Body of pancreas (tissue), 4 donors: ENCODE data around the gene ANKAR. TPM values are rescaled to one million over a fixed set of nuclear protein-coding genes. Genes with fewer than 3 reads are reported as not detected.
A peak's percentile ranks its signal among the peaks of the same experiment; 100 is the strongest.

ENCODE experiments used
- ATAC-seq: fragments of 150-250 bp; one replicate; pipeline ENCODE4 v1.9.1; 2016
- DNase-seq, 4 donors: peaks; one replicate each; pipeline ENCODE4 v3.0.0-alpha.2; 2019
- H3K27ac ChIP-seq, 4 donors: fragments of 200-600 bp; sonication (generic); 1 replicate in 3 of 4; 2 replicates in 1 of 4; pipeline versions ENCODE4 v1.5.1 to v1.6.1; 2016 to 2019; ENCODE audit warnings: mild to moderate bottlenecking in 1 of 4, mixed read lengths in 1 of 4, moderate library complexity in 1 of 4
- H3K27me3 ChIP-seq, 2 donors: fragments of 200-600 bp; sonication (generic); one replicate each; pipeline ENCODE4 v1.6.0; 2016; ENCODE audit warnings: mild to moderate bottlenecking in 1 of 2
- H3K36me3 ChIP-seq, 2 donors: fragments of 200-600 bp; sonication (generic); replicated peaks in 1 of 2; 2 replicates each; pipeline ENCODE4 v1.5.1; 2016; ENCODE audit warnings: low read depth in 2 of 2; ENCODE audit not compliant: insufficient read depth in 1 of 2
- H3K4me1 ChIP-seq: fragments of 200-600 bp; sonication (generic); one replicate; pipeline ENCODE4 v1.6.0; 2016
- H3K4me3 ChIP-seq, 2 donors: fragments of 200-600 bp; sonication (generic); 1 replicate in 1 of 2; 2 replicates in 1 of 2; pipeline ENCODE4 v1.5.1; 2016 to 2019
- H3K9me3 ChIP-seq, 3 donors: fragments of 200-600 bp; sonication (generic); 1 replicate in 2 of 3; 2 replicates in 1 of 3; pipeline ENCODE4 v1.5.1; 2016
- CTCF ChIP-seq, 7 experiments: fragments of 450-650 bp in 4 of 7; fragments of 200-600 bp in 3 of 7; sonication (generic) in 3 of 7; IDR thresholded peaks; one replicate each; pipeline ENCODE4 v1.5.1; 2016 to 2019; ENCODE audit warnings: antibody characterized with exemption in 7 of 7
- POLR2A ChIP-seq, 3 donors: fragments of 450-650 bp; IDR thresholded peaks; one replicate each; pipeline ENCODE4 v1.6.1; 2016; ENCODE audit warnings: antibody characterized with exemption in 3 of 3, mild to moderate bottlenecking in 2 of 3
- WGBS, 2 donors: methylation state at CpG; one replicate each; pipeline ENCODE4 v1.1.5; 2017; 5-methylcytosine and 5-hydroxymethylcytosine counted together
- intact Hi-C: fragments of 100-400 bp; cut with DNase I; formaldehyde crosslinking; loops from one replicate; pipeline ENCODE4 v1.15.1; 2023
- total RNA-seq, 2 donors: library from RNA; depleted of rRNA; stranded (reverse); fragments of >200 nt; gene quantifications; one replicate each; pipeline ENCODE4 v1.1.0, GENCODE V29; 2016

ANKAR gene
- total RNA-seq, 2 donors from 2014 or later: 10.9 to 14.3 TPM

GRCh38 chr2:189638301-189639006, 36.0 kb upstream of the ANKAR start:
- H3K9me3 ChIP-seq: no peaks in the 10 kb centered on the region
- H3K4me1 ChIP-seq: no peaks in the 10 kb centered on the region
- intact Hi-C loops: loop anchor here (10.0 kb wide), 1 partner anchor 174 kb away; no protein-coding TSS in a partner anchor
- ATAC-seq: no peak
- TF ChIP-seq CTCF (IDR thresholded peaks at IDR 0.05) (no peak), POLR2A (IDR thresholded peaks at IDR 0.05) (no peak)
- no peaks in the 10 kb centered on the region for H3K27me3 ChIP-seq
- no peaks in the 10 kb centered on the region for H3K36me3 ChIP-seq
- no peak overlapping the region for H3K27ac ChIP-seq
- no peak for DNase-seq
- 84 to 89% methylated on average over 4 of the region's 4 CpGs for WGBS, 2 donors
- no peak overlapping the region for H3K4me3 ChIP-seq

- WGBS, 2 donors: 49% methylated on average over 3 of the region's 3 CpGs
- Histone ChIP-seq H3K27ac (no peak overlapping the region), H3K36me3 (no peaks in the 10 kb centered on the region), H3K4me1 (no peaks in the 10 kb centered on the region), H3K9me3 (no peaks in the 10 kb centered on the region), H3K27me3 (no peaks in the 10 kb centered on the region), H3K4me3 (no peak overlapping the region)
- intact Hi-C loops: loop anchor here (10.0 kb wide), 1 partner anchor 174 kb away; no protein-coding TSS in a partner anchor
- no peak for DNase-seq
- no peak for TF ChIP-seq CTCF (IDR thresholded peaks at IDR 0.05)
- no peak for TF ChIP-seq POLR2A (IDR thresholded peaks at IDR 0.05)
- ATAC-seq: peak; percentile 24
Measured at GRCh38 chr2:189639007-189639609, 35.4 kb upstream of the ANKAR start.

GRCh38 chr2:189641002-189641401, 33.5 kb upstream of the ANKAR start:
- 47 to 48% methylated on average over 1 of the region's 1 CpG for WGBS, 2 donors
- ATAC-seq (no peak), DNase-seq (no peak)
- Histone ChIP-seq H3K9me3 (no peaks in the 10 kb centered on the region), H3K27me3 (no peaks in the 10 kb centered on the region), H3K36me3 (no peaks in the 10 kb centered on the region), H3K27ac (no peak overlapping the region), H3K4me3 (no peak overlapping the region), H3K4me1 (no peaks in the 10 kb centered on the region)
- intact Hi-C loops: no loop called here
- no peak for TF ChIP-seq POLR2A (IDR thresholded peaks at IDR 0.05)
- no peak for TF ChIP-seq CTCF (IDR thresholded peaks at IDR 0.05)

- Histone ChIP-seq H3K27ac (no peak overlapping the region), H3K36me3 (no peaks in the 10 kb centered on the region), H3K9me3 (no peaks in the 10 kb centered on the region), H3K27me3 (no peaks in the 10 kb centered on the region), H3K4me3 (no peak overlapping the region), H3K4me1 (no peaks in the 10 kb centered on the region)
- 88 to 91% methylated on average over 2 of the region's 2 CpGs for WGBS, 2 donors
- no peak for DNase-seq
- no peak for ATAC-seq
- TF ChIP-seq POLR2A (IDR thresholded peaks at IDR 0.05) (no peak), CTCF (IDR thresholded peaks at IDR 0.05) (no peak)
- intact Hi-C loops: no loop called here
Measured at GRCh38 chr2:189641590-189641989, 32.9 kb upstream of the ANKAR start.

GRCh38 chr2:189646521-189646920, 27.9 kb upstream of the ANKAR start:
- intact Hi-C loops: no loop called here

More at GRCh38 chr2:189646521-189646920, 27.9 kb upstream of the ANKAR start:
- no peaks in the 10 kb centered on the region for H3K27me3 ChIP-seq
- no peak for DNase-seq
- no peak overlapping the region for H3K4me3 ChIP-seq
- no peak for ATAC-seq
- H3K27ac ChIP-seq: no peak overlapping the region
- TF ChIP-seq POLR2A (IDR thresholded peaks at IDR 0.05): no peak
- no peak for TF ChIP-seq CTCF (IDR thresholded peaks at IDR 0.05)
- H3K36me3 ChIP-seq: no peaks in the 10 kb centered on the region
- H3K4me1 ChIP-seq: no peaks in the 10 kb centered on the region
- H3K9me3 ChIP-seq: no peaks in the 10 kb centered on the region
